HG02870 (cell line): ENCODE measurements around the gene FAM114A2.

Source experiments
- ATAC-seq: cut with Tn5 transposase; IDR thresholded peaks from one replicate; pipeline ENCODE4 v1.9.1; 2021; ENCODE audit warnings: mild to moderate bottlenecking, moderate library complexity; ENCODE audit not compliant: unreplicated experiment

FAM114A2 gene

DNA sequence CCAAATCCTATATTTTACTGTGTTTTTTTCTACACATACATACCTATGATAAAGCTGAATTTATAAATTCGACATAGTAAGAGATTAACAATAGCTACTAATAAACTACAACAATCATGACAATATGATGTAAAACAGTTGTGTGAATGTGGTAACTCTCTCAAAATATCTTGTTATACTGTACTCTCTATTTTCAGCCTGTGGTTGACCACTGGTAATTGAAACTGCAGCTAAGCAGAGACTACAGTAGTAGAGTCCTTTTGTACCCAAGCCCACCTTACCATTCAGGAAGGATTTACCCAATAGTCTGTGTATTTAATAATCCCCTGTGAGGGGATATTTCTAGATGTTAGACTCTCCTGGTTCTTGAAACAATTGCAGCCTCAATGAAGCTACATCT is 86.7 kb downstream of the FAM114A2 start:
- no peak for ATAC-seq

GRCh38 chr5:153941265-153941664 is 97.4 kb downstream of the FAM114A2 start:
- ATAC-seq = no peak
